Tibial artery (tissue), 4 donors: ENCODE data around the gene NECTIN1.

Source experiments
- DNase-seq, 2 donors: peaks; one replicate each; pipeline ENCODE4 v3.0.0-alpha.2; 2019
- H3K27ac ChIP-seq, 2 donors: fragments of 200-600 bp; sonication (generic) in 1 of 2; 1 replicate in 1 of 2; 2 replicates in 1 of 2; pipeline ENCODE4 v1.5.1; 2018 to 2019; ENCODE audit warnings: mild to moderate bottlenecking in 1 of 2
- H3K27me3 ChIP-seq, 2 donors: fragments of 200-600 bp; sonication (generic) in 1 of 2; one replicate each; pipeline versions ENCODE4 v1.5.1 to v1.6.0; 2016 to 2019
- H3K36me3 ChIP-seq, 3 donors: fragments of 200-600 bp; sonication (generic) in 2 of 3; one replicate each; pipeline ENCODE4 v1.5.1; 2016 to 2019; ENCODE audit warnings: mild to moderate bottlenecking in 2 of 3
- H3K4me1 ChIP-seq, 4 donors: fragments of 200-600 bp; sonication (generic) in 2 of 4; 1 replicate in 3 of 4; 2 replicates in 1 of 4; pipeline ENCODE4 v1.5.1; 2016 to 2019
- H3K4me3 ChIP-seq, 2 donors: fragments of 200-600 bp; sonication (generic) in 1 of 2; 1 replicate in 1 of 2; 2 replicates in 1 of 2; pipeline ENCODE4 v1.5.1; 2018 to 2019; ENCODE audit warnings: mild to moderate bottlenecking in 2 of 2
- H3K9me3 ChIP-seq, 3 donors: fragments of 200-600 bp; sonication (generic) in 1 of 3; one replicate each; pipeline ENCODE4 v1.5.1; 2016 to 2019
- intact Hi-C: fragments of 100-400 bp; cut with DNase I; formaldehyde crosslinking; loops from one replicate; pipeline ENCODE4 v1.15.0; 2023; ENCODE audit warnings: low total_unique reads
- TF ChIP-seq, protein P1 (sequence below), 2 experiments: fragments of 200-600 bp in 1 of 2; fragments of 450-650 bp in 1 of 2; IDR thresholded peaks; one replicate each; pipeline ENCODE4 v1.5.1; 2017 to 2019; ENCODE audit warnings: antibody characterized with exemption in 2 of 2, mild to moderate bottlenecking in 1 of 2, moderate library complexity in 1 of 2

The NECTIN1 gene

GRCh38 chr11:119757378-119757777 is 28.4 kb upstream of the NECTIN1 start:
- H3K9me3 ChIP-seq: no peaks in the 10 kb centered on the region
- H3K27ac ChIP-seq: no peak overlapping the region
- no peak overlapping the region for H3K4me3 ChIP-seq
- intact Hi-C loops: no loop called here
- DNase-seq: no peak
- peaks cover 0 to 15% (median 11%) of the 10 kb centered on the region in 4 donors for H3K4me1 ChIP-seq
- no peaks in the 10 kb centered on the region for H3K36me3 ChIP-seq
- H3K27me3 ChIP-seq: no peaks in the 10 kb centered on the region
- TF ChIP-seq, protein P1, sequence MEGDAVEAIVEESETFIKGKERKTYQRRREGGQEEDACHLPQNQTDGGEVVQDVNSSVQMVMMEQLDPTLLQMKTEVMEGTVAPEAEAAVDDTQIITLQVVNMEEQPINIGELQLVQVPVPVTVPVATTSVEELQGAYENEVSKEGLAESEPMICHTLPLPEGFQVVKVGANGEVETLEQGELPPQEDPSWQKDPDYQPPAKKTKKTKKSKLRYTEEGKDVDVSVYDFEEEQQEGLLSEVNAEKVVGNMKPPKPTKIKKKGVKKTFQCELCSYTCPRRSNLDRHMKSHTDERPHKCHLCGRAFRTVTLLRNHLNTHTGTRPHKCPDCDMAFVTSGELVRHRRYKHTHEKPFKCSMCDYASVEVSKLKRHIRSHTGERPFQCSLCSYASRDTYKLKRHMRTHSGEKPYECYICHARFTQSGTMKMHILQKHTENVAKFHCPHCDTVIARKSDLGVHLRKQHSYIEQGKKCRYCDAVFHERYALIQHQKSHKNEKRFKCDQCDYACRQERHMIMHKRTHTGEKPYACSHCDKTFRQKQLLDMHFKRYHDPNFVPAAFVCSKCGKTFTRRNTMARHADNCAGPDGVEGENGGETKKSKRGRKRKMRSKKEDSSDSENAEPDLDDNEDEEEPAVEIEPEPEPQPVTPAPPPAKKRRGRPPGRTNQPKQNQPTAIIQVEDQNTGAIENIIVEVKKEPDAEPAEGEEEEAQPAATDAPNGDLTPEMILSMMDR (IDR thresholded peaks at IDR 0.05): no peak

DNA sequence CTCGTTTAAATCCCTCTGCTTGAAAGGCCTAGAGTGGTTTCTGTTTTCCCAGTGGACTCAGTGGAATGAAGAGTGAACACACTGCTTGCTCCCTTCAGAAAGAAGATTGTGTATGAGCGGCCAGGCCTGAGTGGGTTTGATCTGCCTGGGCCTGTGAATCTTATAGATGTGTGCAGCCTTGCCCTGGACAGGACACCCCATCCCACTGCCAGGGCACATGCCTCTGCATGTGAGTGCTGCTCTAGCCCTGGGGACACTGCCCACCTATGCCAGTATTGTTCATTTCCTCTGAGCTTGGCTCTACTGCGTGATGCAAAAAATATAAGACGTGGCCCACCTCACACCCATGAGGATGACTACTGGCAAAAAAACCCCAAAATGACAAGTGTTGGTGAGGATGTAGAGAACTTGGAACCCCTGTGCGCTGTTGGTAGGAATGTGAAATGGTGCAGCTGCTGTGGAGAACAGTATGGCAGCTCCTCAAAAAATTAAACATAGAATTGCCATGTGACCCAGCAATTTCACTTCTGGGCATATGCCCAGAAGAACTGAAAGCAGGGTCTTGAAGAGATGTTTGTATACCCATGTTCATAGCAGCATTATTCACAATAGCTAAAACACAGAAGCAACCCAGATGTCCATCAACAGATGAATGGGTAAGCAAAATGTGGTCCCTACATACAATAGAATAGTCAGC is 27.3 kb upstream of the NECTIN1 start:
- H3K9me3 ChIP-seq: no peaks in the 10 kb centered on the region
- no peaks in the 10 kb centered on the region for H3K36me3 ChIP-seq
- no peak overlapping the region for H3K27ac ChIP-seq
- TF ChIP-seq, protein P1 (IDR thresholded peaks at IDR 0.05): no peak
- H3K27me3 ChIP-seq: no peaks in the 10 kb centered on the region
- intact Hi-C loops: no loop called here
- peaks cover 0 to 20% (median 12%) of the 10 kb centered on the region in 4 donors for H3K4me1 ChIP-seq
- H3K4me3 ChIP-seq: no peak overlapping the region
- no peak for DNase-seq

DNA sequence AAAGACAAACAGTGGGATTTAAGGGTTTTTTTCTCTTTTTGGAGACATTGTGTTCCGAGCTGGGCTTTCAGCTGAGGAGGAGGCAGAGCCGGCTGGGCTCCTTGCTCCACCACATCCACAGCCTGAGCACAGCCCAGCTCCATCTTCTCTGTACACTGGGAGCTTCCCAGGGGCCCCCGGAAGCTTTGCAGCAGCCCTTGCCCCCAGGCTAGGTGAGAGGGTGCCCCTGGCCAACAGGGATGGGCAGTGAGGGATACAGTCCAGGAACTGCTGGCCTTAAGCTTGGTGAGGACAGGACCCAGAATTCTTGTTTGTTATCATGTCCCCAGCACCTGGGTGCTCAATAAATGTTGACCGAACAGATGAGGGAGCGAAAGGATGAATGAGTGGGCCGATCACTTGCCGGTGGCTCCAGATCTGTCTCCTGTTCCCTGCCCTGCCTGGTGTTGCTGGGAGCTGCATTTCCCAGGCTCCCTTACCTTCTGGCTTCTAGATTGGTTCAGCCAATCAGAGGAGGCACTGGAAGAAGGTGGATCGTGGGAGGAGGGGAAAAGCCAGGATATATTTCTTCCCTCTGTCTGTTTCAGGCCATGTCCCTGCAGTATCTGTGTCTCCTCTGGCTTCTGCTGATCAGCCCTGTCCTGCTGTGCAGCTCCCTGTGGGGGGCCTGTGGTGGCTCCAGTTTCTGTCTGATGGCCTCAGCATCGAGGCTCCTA is 26.5 kb upstream of the NECTIN1 start:
- TF ChIP-seq, protein P1 (IDR thresholded peaks at IDR 0.05): no peak
- intact Hi-C loops: no loop called here
- H3K27ac ChIP-seq: no peak overlapping the region

GRCh38 chr11:119754656-119755355 is 25.8 kb upstream of the NECTIN1 start:
- H3K4me1 ChIP-seq: peaks cover 0 to 23% (median 12%) of the 10 kb centered on the region in 4 donors
- no peaks in the 10 kb centered on the region for H3K9me3 ChIP-seq
- DNase-seq: no peak
- no peaks in the 10 kb centered on the region for H3K27me3 ChIP-seq
- TF ChIP-seq, protein P1 (IDR thresholded peaks at IDR 0.05): no peak
- intact Hi-C loops: no loop called here
- H3K36me3 ChIP-seq: no peaks in the 10 kb centered on the region
- no peak overlapping the region for H3K27ac ChIP-seq
- H3K4me3 ChIP-seq: no peak overlapping the region

More for the DNA sequence above, 26.5 kb upstream of the NECTIN1 start:
- H3K9me3 ChIP-seq: no peaks in the 10 kb centered on the region
- no peak overlapping the region for H3K4me3 ChIP-seq
- peaks cover 0 to 23% (median 12%) of the 10 kb centered on the region in 4 donors for H3K4me1 ChIP-seq
- H3K36me3 ChIP-seq: no peaks in the 10 kb centered on the region
- no peak for DNase-seq
- no peaks in the 10 kb centered on the region for H3K27me3 ChIP-seq

DNA sequence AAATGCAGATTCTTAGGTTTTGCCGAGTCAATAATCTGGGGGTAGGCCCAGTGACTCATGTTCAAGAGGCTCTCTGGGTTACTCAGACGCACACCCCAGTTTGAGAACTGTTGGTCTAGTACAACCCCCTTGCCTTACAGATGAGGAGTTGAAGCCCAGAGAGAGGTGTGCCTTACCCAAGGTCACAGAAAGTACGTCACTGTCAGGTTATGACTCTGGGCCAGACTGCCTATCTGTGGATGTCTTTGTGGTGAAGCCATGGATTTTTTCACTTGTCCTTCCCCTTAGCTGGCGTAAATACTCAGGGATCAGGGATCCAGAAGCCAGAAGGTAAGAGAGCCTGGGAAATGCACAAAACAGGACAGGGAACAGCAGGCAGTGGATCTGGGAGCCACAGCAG is 25.2 kb upstream of the NECTIN1 start:
- intact Hi-C loops: no loop called here
- Histone ChIP-seq H3K9me3 (no peaks in the 10 kb centered on the region), H3K4me1 (peaks cover 0 to 23% (median 12%) of the 10 kb centered on the region in 4 donors), H3K4me3 (no peak overlapping the region), H3K27ac (no peak overlapping the region), H3K36me3 (no peaks in the 10 kb centered on the region), H3K27me3 (no peaks in the 10 kb centered on the region)
- TF ChIP-seq, protein P1 (IDR thresholded peaks at IDR 0.05): no peak
- no peak for DNase-seq
